Measurements from ENCODE around the gene CCER1. TPM values are rescaled to one million over a fixed set of nuclear protein-coding genes. Genes with fewer than 3 reads are reported as not detected.

The CCER1 gene
- total and polyA plus RNA-seq, 4 donors = not detected

- WGBS, 2 donors = 86 to 90% methylated on average over 2 of the region's 2 CpGs
- DNase-seq (no peak), ATAC-seq (ENCODE audit: low FRiP score) (no peak)
- intact Hi-C loops (cut with DNase I) = no loop called here
- no peaks in the 10 kb centered on the region for H3K27me3 ChIP-seq (ENCODE audit: control insufficient read depth in 1 of 2, insufficient read depth in 2 of 2, low read length in 1 of 2)
- no peak overlapping the region for H3K27ac ChIP-seq (ENCODE audit: low read depth in 1 of 2, low read length in 2 of 2)
- H3K36me3 ChIP-seq (ENCODE audit: control insufficient read depth in 1 of 2, insufficient read depth in 2 of 2, low read length in 1 of 2) = no peaks in the 10 kb centered on the region
- no peaks in the 10 kb centered on the region for H3K9me3 ChIP-seq (ENCODE audit: control insufficient read depth, low read length)
- no peaks in the 10 kb centered on the region for H3K4me1 ChIP-seq (ENCODE audit: control insufficient read depth in 1 of 2, insufficient read depth in 2 of 2, low read length in 2 of 2)
- H3K4me3 ChIP-seq (ENCODE audit: low read length in 2 of 2) = no peak overlapping the region
Observed at GRCh38 chr12:90902596-90902995, 52.4 kb downstream of the CCER1 start.

Other genes with a start within 250 kb of the CCER1 start
- not detected for gene EPYC, start 49.8 kb upstream of the CCER1 start, total RNA-seq
- under 1 TPM in 1 of 2 donors, not detected in 1; 0.51 TPM for gene EPYC, start 49.8 kb upstream of the CCER1 start, polyA plus RNA-seq
- gene KERA, start 102.8 kb upstream of the CCER1 start, total RNA-seq = not detected
- gene KERA, start 102.8 kb upstream of the CCER1 start, polyA plus RNA-seq = not detected
- gene LUM, start 156.3 kb upstream of the CCER1 start, total RNA-seq = 100 to 1,000 TPM; 118 to 628 TPM
- 100 to 1,000 TPM in 1 of 2 donors, 10 to 100 TPM in 1; 92.4 to 324 TPM for gene LUM, start 156.3 kb upstream of the CCER1 start, polyA plus RNA-seq
- 1,000 to 10,000 TPM in 1 of 2 donors, 100 to 1,000 TPM in 1; 863 to 2,873 TPM for gene DCN, start 227.6 kb upstream of the CCER1 start, total RNA-seq
- gene DCN, start 227.6 kb upstream of the CCER1 start, polyA plus RNA-seq = 10 to 100 TPM; 27.2 to 74.0 TPM